HEK293 (cell line): ENCODE data around the gene DCST1.

Experiments
- CTCF ChIA-PET: fragments of 350-600 bp; formaldehyde crosslinking; extraction: SDS; loops from one replicate; lab custom pipeline; 2021; ENCODE audit warnings: antibody characterized with exemption; lab: Yijun Ruan, JAX
- POLR2A ChIA-PET: fragments of 300-600 bp; formaldehyde crosslinking; extraction: SDS; loops from one replicate; lab custom pipeline; 2020; ENCODE audit warnings: antibody characterized with exemption, inconsistent platforms; lab: Yijun Ruan, JAX
- H3K27ac ChIP-seq: fragments of 200-500 bp; sonication (Bioruptor generic); 2 replicates; pipeline ENCODE4 v1.5.1; 2014; ENCODE audit warnings: low read depth, low read length, control low read depth, inconsistent platforms; ENCODE audit errors: extremely low read depth
- H3K36me3 ChIP-seq, 2 experiments: fragments of 200-500 bp in 1 of 2; sonication (Bioruptor generic) in 1 of 2; 1 replicate in 1 of 2; 2 replicates in 1 of 2; pipeline ENCODE4 v1.5.1; 2014 to 2017; ENCODE audit warnings: inconsistent platforms in 2 of 2, low read length in 2 of 2; ENCODE audit not compliant: control insufficient read depth in 2 of 2, insufficient read depth in 1 of 2
- H3K4me1 ChIP-seq: fragments of 200-500 bp; sonication (Bioruptor generic); 2 replicates; pipeline ENCODE4 v1.5.1; 2014; ENCODE audit warnings: mild to moderate bottlenecking, low read length, inconsistent platforms; ENCODE audit not compliant: control insufficient read depth, insufficient read depth
- H3K4me3 ChIP-seq: 2 replicates; pipeline ENCODE4 v1.5.1; 2011; ENCODE audit warnings: low read depth, mild to moderate bottlenecking, control low read depth, low read length, moderate library complexity
- H3K9me3 ChIP-seq: fragments of 200-500 bp; sonication (Bioruptor generic); 2 replicates; pipeline ENCODE4 v1.5.1; 2014; ENCODE audit warnings: low read depth, low read length, inconsistent platforms; ENCODE audit not compliant: control insufficient read depth, insufficient read depth
- EGR2 ChIP-seq: fragments of 450-650 bp; formaldehyde crosslinking; IDR thresholded peaks from 2 replicates; pipeline ENCODE4 v1.5.1; 2016; ENCODE audit warnings: low read depth, missing biosample characterization, missing genetic modification characterization
- ELK4 ChIP-seq: IDR thresholded peaks from 2 replicates; pipeline ENCODE4 v1.6.1; 2011; ENCODE audit warnings: mild to moderate bottlenecking, low read depth, low read length, borderline replicate concordance
- GLI2 ChIP-seq: fragments of 450-650 bp; formaldehyde crosslinking; IDR thresholded peaks from 2 replicates; pipeline ENCODE4; 2017; ENCODE audit warnings: missing biosample characterization, missing genetic modification characterization, low read depth, borderline replicate concordance
- GLIS1 ChIP-seq: fragments of 450-650 bp; formaldehyde crosslinking; IDR thresholded peaks from 2 replicates; pipeline ENCODE4 v1.5.1; 2016; ENCODE audit warnings: missing biosample characterization, missing genetic modification characterization
- GLIS2 ChIP-seq: fragments of 450-650 bp; formaldehyde crosslinking; IDR thresholded peaks from 2 replicates; pipeline ENCODE4 v1.5.1; 2016; ENCODE audit warnings: missing biosample characterization, missing genetic modification characterization
- KLF10 ChIP-seq: fragments of 450-650 bp; IDR thresholded peaks from 2 replicates; pipeline ENCODE4 v1.5.1; 2018; ENCODE audit warnings: missing biosample characterization, mild to moderate bottlenecking, missing genetic modification characterization
- KLF17 ChIP-seq: fragments of 450-650 bp; formaldehyde crosslinking; IDR thresholded peaks from 2 replicates; pipeline ENCODE4 v1.5.1; 2016; ENCODE audit warnings: missing biosample characterization, missing genetic modification characterization
- PRDM1 ChIP-seq: fragments of 450-650 bp; formaldehyde crosslinking; IDR thresholded peaks from 2 replicates; pipeline ENCODE4; 2016; ENCODE audit warnings: missing biosample characterization, missing genetic modification characterization
- PRDM10 ChIP-seq: fragments of 450-650 bp; formaldehyde crosslinking; IDR thresholded peaks from 2 replicates; pipeline ENCODE4 v1.5.1; 2016; ENCODE audit warnings: missing biosample characterization, missing genetic modification characterization
- PRDM6 ChIP-seq: fragments of 450-650 bp; formaldehyde crosslinking; IDR thresholded peaks from 2 replicates; pipeline ENCODE4 v1.5.1; 2017; ENCODE audit warnings: missing biosample characterization, missing genetic modification characterization
- RBAK ChIP-seq: fragments of 450-650 bp; formaldehyde crosslinking; IDR thresholded peaks from 2 replicates; pipeline ENCODE4 v1.5.1; 2016; ENCODE audit warnings: missing biosample characterization, missing genetic modification characterization
- TCF7L2 ChIP-seq: IDR thresholded peaks from 2 replicates; pipeline ENCODE4 v1.6.1; 2011; ENCODE audit warnings: low read depth, mild to moderate bottlenecking, inconsistent platforms, low read length, moderate library complexity, borderline replicate concordance
- WT1 ChIP-seq: fragments of 450-650 bp; formaldehyde crosslinking; IDR thresholded peaks from 2 replicates; pipeline ENCODE4 v1.5.1; 2016; ENCODE audit warnings: missing biosample characterization, missing genetic modification characterization
- ZBTB26 ChIP-seq: fragments of 450-650 bp; formaldehyde crosslinking; optimal IDR thresholded peaks from 2 replicates; pipeline ENCODE3; 2016; ENCODE audit warnings: missing biosample characterization, mild to moderate bottlenecking, missing genetic modification characterization
- ZEB2 ChIP-seq: fragments of 450-650 bp; formaldehyde crosslinking; IDR thresholded peaks from 2 replicates; pipeline ENCODE4 v1.5.1; 2016; ENCODE audit warnings: missing biosample characterization, missing genetic modification characterization
- ZFHX2 ChIP-seq: fragments of 450-650 bp; formaldehyde crosslinking; conservative IDR thresholded peaks from 2 replicates; pipeline ENCODE4 v1.5.1; 2016; ENCODE audit warnings: missing biosample characterization, missing genetic modification characterization
- ZNF114 ChIP-seq: fragments of 450-650 bp; formaldehyde crosslinking; IDR thresholded peaks from 2 replicates; pipeline ENCODE4 v1.5.0; 2017; ENCODE audit warnings: missing biosample characterization, missing genetic modification characterization
- ZNF121 ChIP-seq: fragments of 450-650 bp; formaldehyde crosslinking; IDR thresholded peaks from 2 replicates; pipeline ENCODE4 v1.5.1; 2016; ENCODE audit warnings: missing biosample characterization, missing genetic modification characterization
- ZNF174 ChIP-seq: fragments of 450-650 bp; formaldehyde crosslinking; IDR thresholded peaks from 2 replicates; pipeline ENCODE4 v1.5.0; 2017; ENCODE audit warnings: missing biosample characterization, mild to moderate bottlenecking, missing genetic modification characterization
- ZNF404 ChIP-seq: fragments of 450-650 bp; formaldehyde crosslinking; IDR thresholded peaks from 2 replicates; pipeline ENCODE4 v1.5.1; 2017; ENCODE audit warnings: missing biosample characterization, missing genetic modification characterization
- ZNF561 ChIP-seq: fragments of 450-650 bp; IDR thresholded peaks from 2 replicates; pipeline ENCODE4 v1.5.1; 2018; ENCODE audit warnings: missing biosample characterization, missing genetic modification characterization, borderline replicate concordance
- ZNF626 ChIP-seq: fragments of 450-650 bp; sonication (Bioruptor Pico); formaldehyde crosslinking; IDR thresholded peaks from 2 replicates; pipeline ENCODE4 v1.5.1; 2018; ENCODE audit warnings: missing biosample characterization, missing genetic modification characterization, inconsistent platforms
- ZSCAN16 ChIP-seq: fragments of 450-650 bp; formaldehyde crosslinking; IDR thresholded peaks from 2 replicates; pipeline ENCODE4 v1.5.1; 2016; ENCODE audit warnings: missing biosample characterization, missing genetic modification characterization

The DCST1 gene

GRCh38 chr1:155037851-155038441 lies 4.3 kb downstream of the DCST1 start:
- peak; percentile 64 for TF ChIP-seq ZFHX2 (tag by site-specific recombination)
- TF ChIP-seq ELK4, result no peak
- no peak for TF ChIP-seq ZNF174 (tag by site-specific recombination)
- TF ChIP-seq EGR2 (tag by site-specific recombination), result peak; percentile 63
- H3K36me3 ChIP-seq, result no peaks in the 10 kb centered on the region
- no peaks in the 10 kb centered on the region for H3K9me3 ChIP-seq
- H3K27ac ChIP-seq, result no peak overlapping the region
- CTCF ChIA-PET, result interaction anchor here (0.8 to 7.4 kb wide), 8 partner anchors 11 to 47 kb away, joined by 3 to 38 read pairs (median 4); partner anchors contain the start of gene ADAM15
- POLR2A ChIA-PET, result interaction anchor here (0.7 to 0.8 kb wide), 2 partner anchors 412 to 479 kb away, joined by 4 to 7 read pairs; no protein-coding TSS in a partner anchor
- no peak overlapping the region for H3K4me3 ChIP-seq
- H3K4me1 ChIP-seq, result no peaks in the 10 kb centered on the region

GRCh38 chr1:155038602-155039307 lies 5.1 kb downstream of the DCST1 start:
- ChIA-PET CTCF (interaction anchor here (0.6 to 7.4 kb wide), 10 partner anchors 10 to 81 kb away, joined by 3 to 38 read pairs (median 4); partner anchors contain the start of genes ADAM15 and PYGO2), POLR2A (no interaction called here)
- Histone ChIP-seq H3K4me1 (no peaks in the 10 kb centered on the region), H3K9me3 (no peaks in the 10 kb centered on the region), H3K27ac (no peak overlapping the region), H3K36me3 (no peaks in the 10 kb centered on the region), H3K4me3 (no peak overlapping the region)
- TF ChIP-seq ZNF121 (tag by site-specific recombination) (no peak), ZEB2 (tag by site-specific recombination) (no peak), ZBTB26 (no peak), GLIS2 (tag by site-specific recombination) (no peak), TCF7L2 (no peak), WT1 (tag by site-specific recombination) (peak; percentile 55), PRDM1 (tag by site-specific recombination) (0 out of 2 replicates have a peak, but pooled peaks have one; percentile 25), RBAK (no peak), PRDM10 (tag by site-specific recombination) (0 out of 2 replicates have a peak, but pooled peaks have one; percentile 30), ZNF404 (tag by site-specific recombination) (no peak), ZSCAN16 (tag by site-specific recombination) (peak; percentile 38; the same call in 1 of the 2 replicates), ZNF114 (no peak), GLI2 (tag by site-specific recombination) (no peak), ZNF561 (tag by site-specific recombination) (no peak), ZNF626 (tag by site-specific recombination) (no peak), KLF10 (no peak), PRDM6 (tag by site-specific recombination) (no peak), GLIS1 (tag by site-specific recombination) (peak; percentile 33; the same call in 1 of the 2 replicates), EGR2 (tag by site-specific recombination) (no peak), KLF17 (tag by site-specific recombination) (peak; percentile 71)
